ENCODE data around the gene GRIP1. TPM values are rescaled to one million over a fixed set of nuclear protein-coding genes. Genes with fewer than 3 reads are reported as not detected.

GRIP1 gene
- total and polyA plus RNA-seq, 2 of the 4 experiments (the other 2 are of a cell fraction), result under 0.01 to 0.07 TPM

GRCh38 chr12:66430106-66430505 is 248.8 kb downstream of the GRIP1 start:
- Histone ChIP-seq H3K23ac (ENCODE audit: low read depth, low read length) (no peak overlapping the region), H3K79me1 (ENCODE audit: low read depth in 1 of 2, low read length in 2 of 2) (no peaks in the 10 kb centered on the region), H3K36me3 (ENCODE audit: control insufficient read depth, insufficient read depth, low read length) (no peaks in the 10 kb centered on the region), H4K91ac (ENCODE audit: insufficient read depth, low read depth, low read length) (no peak overlapping the region), H3K27me3 (ENCODE audit: control insufficient read depth, insufficient read depth, low read length) (peaks cover 10% of the 10 kb centered on the region), H3K14ac (replicated peaks; ENCODE audit: low read depth, low read length) (no peak overlapping the region), H3K4ac (ENCODE audit: low read depth, low read length) (no peak overlapping the region), H2BK120ac (ENCODE audit: low read depth, low read length) (no peak overlapping the region), H3K4me1 (ENCODE audit: control insufficient read depth, insufficient read depth, low read length) (no peaks in the 10 kb centered on the region), H2AFZ (replicated peaks; ENCODE audit: low read length, poor library complexity) (no peak overlapping the region), H4K8ac (ENCODE audit: low read depth in 2 of 2, low read length in 2 of 2) (no peak overlapping the region), H4K20me1 (ENCODE audit: insufficient read depth, low read length) (no peaks in the 10 kb centered on the region), H4K5ac (ENCODE audit: low read depth, low read length) (no peak overlapping the region), H3K18ac (ENCODE audit: low read depth, low read length) (no peak overlapping the region), H2BK15ac (ENCODE audit: low read depth, low read length) (no peak overlapping the region), H3K9me3 (ENCODE audit: control insufficient read depth, insufficient read depth, low read length) (no peaks in the 10 kb centered on the region), H2BK5ac (ENCODE audit: low read depth, low read length, poor library complexity, severe bottlenecking) (no peak overlapping the region), H3K4me2 (ENCODE audit: low read depth, low read length) (no peak overlapping the region), H3K9me1 (ENCODE audit: insufficient read depth, low read length) (no peaks in the 10 kb centered on the region), H3K56ac (ENCODE audit: extremely low read depth, insufficient read depth, low read length) (no peak overlapping the region), H2BK20ac (ENCODE audit: low read depth, low read length) (no peak overlapping the region), H3K4me3 (ENCODE audit: insufficient read depth, low read depth, low read length) (no peak overlapping the region), H3K27ac (ENCODE audit: insufficient read depth, low read length) (no peak overlapping the region), H2AK5ac (ENCODE audit: low read depth, low read length) (no peak overlapping the region), H2AK9ac (replicated peaks; ENCODE audit: low read depth, low read length, poor library complexity) (no peak overlapping the region), H3K9ac (ENCODE audit: low read depth, low read length) (no peak overlapping the region)
- intact Hi-C loops (cut with micrococcal nuclease), result no loop called here
- ATAC-seq (ENCODE audit: low read depth), result no peak
- ChIA-PET CTCF (interaction anchor here (1.0 kb wide), 2 partner anchors 32 to 160 kb away, joined by 3 read pairs; no protein-coding TSS in a partner anchor), POLR2A (ENCODE audit: unreplicated experiment) (no interaction called here)
- dilution Hi-C loops (cut with HindIII; ENCODE audit: low sequenced_read_pairs, unreplicated experiment), result no loop called here
- 80% methylated on average over 1 of the region's 4 CpGs; no CpG with 5 or more reads in 1 of the 2 experiments for WGBS, 2 experiments (ENCODE audit: extremely low coverage in 2 of 2, insufficient read length in 1 of 2)
- no peak for DNase-seq
- BruUV-seq (replicated peaks), result no TSS peak
- TF ChIP-seq CHD1 (IDR thresholded peaks at IDR 0.05; ENCODE audit: low read depth, low read length) (no peak), USF2 (IDR thresholded peaks at IDR 0.05; ENCODE audit: low read depth, low read length) (no peak), RCOR1 (IDR thresholded peaks at IDR 0.05; ENCODE audit: insufficient replicate concordance, low read length) (no peak), CTCF (conservative IDR thresholded peaks at IDR 0.05; ENCODE audit: low read depth, low read length) (no peak), MAFK (IDR thresholded peaks at IDR 0.05; ENCODE audit: low read depth, low read length) (no peak), FOS (IDR thresholded peaks at IDR 0.05; ENCODE audit: low read depth, low read length) (no peak), SMC3 (IDR thresholded peaks at IDR 0.05; ENCODE audit: low read depth, low read length) (no peak), MXI1 (IDR thresholded peaks at IDR 0.05; ENCODE audit: borderline replicate concordance, low read depth, low read length) (no peak), POLR2A (IDR thresholded peaks at IDR 0.05; ENCODE audit: low read depth, low read length) (no peak), CEBPB (IDR thresholded peaks at IDR 0.05; ENCODE audit: low read depth, low read length) (no peak), RAD21 (IDR thresholded peaks at IDR 0.05; ENCODE audit: low read length) (no peak), NFE2L2 (IDR thresholded peaks at IDR 0.05; ENCODE audit: low read depth, low read length) (no peak), RFX5 (IDR thresholded peaks at IDR 0.05; ENCODE audit: low read depth, low read length) (no peak), BHLHE40 (IDR thresholded peaks at IDR 0.05; ENCODE audit: low read depth, low read length) (no peak), MAZ (IDR thresholded peaks at IDR 0.05; ENCODE audit: borderline replicate concordance, low read depth, low read length) (no peak), ELK1 (IDR thresholded peaks at IDR 0.05; ENCODE audit: borderline replicate concordance, low read depth, low read length) (no peak)
- in situ Hi-C loops (cut with MboI; ENCODE audit: low sequenced_read_pairs), result no loop called here
